Measurements from ENCODE around the gene ESPL1. TPM values are rescaled to one million over a fixed set of nuclear protein-coding genes. Genes with fewer than 3 reads are reported as not detected.
A peak's percentile ranks its signal among the peaks of the same experiment; 100 is the strongest.

ESPL1 gene
- total and polyA plus RNA-seq, 4 donors = 0.77 to 6.7 (median 1.5) TPM

- no peaks in the 10 kb centered on the region for H3K9me3 ChIP-seq (ENCODE audit: control insufficient read depth in 4 of 4, insufficient read depth in 3 of 4, low read length in 3 of 4)
- peaks cover 0 to 7% (median 3%) of the 10 kb centered on the region in 4 donors for H3K36me3 ChIP-seq (ENCODE audit: control insufficient read depth in 4 of 4, insufficient read depth in 4 of 4, low read length in 4 of 4)
- DNase-seq (peak; percentile 34 to 57 (median 50)), ATAC-seq (ENCODE audit: insufficient read depth, low FRiP score) (no peak)
- TF ChIP-seq, protein P1, sequence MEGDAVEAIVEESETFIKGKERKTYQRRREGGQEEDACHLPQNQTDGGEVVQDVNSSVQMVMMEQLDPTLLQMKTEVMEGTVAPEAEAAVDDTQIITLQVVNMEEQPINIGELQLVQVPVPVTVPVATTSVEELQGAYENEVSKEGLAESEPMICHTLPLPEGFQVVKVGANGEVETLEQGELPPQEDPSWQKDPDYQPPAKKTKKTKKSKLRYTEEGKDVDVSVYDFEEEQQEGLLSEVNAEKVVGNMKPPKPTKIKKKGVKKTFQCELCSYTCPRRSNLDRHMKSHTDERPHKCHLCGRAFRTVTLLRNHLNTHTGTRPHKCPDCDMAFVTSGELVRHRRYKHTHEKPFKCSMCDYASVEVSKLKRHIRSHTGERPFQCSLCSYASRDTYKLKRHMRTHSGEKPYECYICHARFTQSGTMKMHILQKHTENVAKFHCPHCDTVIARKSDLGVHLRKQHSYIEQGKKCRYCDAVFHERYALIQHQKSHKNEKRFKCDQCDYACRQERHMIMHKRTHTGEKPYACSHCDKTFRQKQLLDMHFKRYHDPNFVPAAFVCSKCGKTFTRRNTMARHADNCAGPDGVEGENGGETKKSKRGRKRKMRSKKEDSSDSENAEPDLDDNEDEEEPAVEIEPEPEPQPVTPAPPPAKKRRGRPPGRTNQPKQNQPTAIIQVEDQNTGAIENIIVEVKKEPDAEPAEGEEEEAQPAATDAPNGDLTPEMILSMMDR (IDR thresholded peaks at IDR 0.05; ENCODE audit: control extremely low read depth, extremely low read depth) = no peak
- H3K4me3 ChIP-seq = no peak overlapping the region
- peak overlapping the region in 1 of 2 donors; percentile 43 for H3K9ac ChIP-seq (ENCODE audit: insufficient read depth in 1 of 2, low read length in 2 of 2)
- H3K27ac ChIP-seq (ENCODE audit: low read depth in 1 of 2, low read length in 1 of 2) = peak overlapping the region in 1 of 2 donors; percentile 71
- 58 to 63% methylated on average over 11 of the region's 11 CpGs for WGBS, 2 donors
- H3K4me1 ChIP-seq (ENCODE audit: control insufficient read depth in 5 of 5, insufficient read depth in 5 of 5, low read length in 5 of 5) = peaks cover 0 to 49% (median 31%) of the 10 kb centered on the region in 5 donors
- H3K27me3 ChIP-seq (ENCODE audit: control insufficient read depth in 3 of 3, insufficient read depth in 3 of 3, low read length in 2 of 3) = no peaks in the 10 kb centered on the region
Observed at GRCh38 chr12:53224061-53224896, 43.8 kb upstream of the ESPL1 start.

GRCh38 chr12:53224897-53225634 is 43.0 kb upstream of the ESPL1 start:
- no peaks in the 10 kb centered on the region for H3K9me3 ChIP-seq (ENCODE audit: control insufficient read depth in 4 of 4, insufficient read depth in 3 of 4, low read length in 3 of 4)
- peaks cover 0 to 7% (median 3%) of the 10 kb centered on the region in 4 donors for H3K36me3 ChIP-seq (ENCODE audit: control insufficient read depth in 4 of 4, insufficient read depth in 4 of 4, low read length in 4 of 4)
- peak overlapping the region in 1 of 2 donors; percentile 15 for H3K27ac ChIP-seq (ENCODE audit: low read depth in 1 of 2, low read length in 1 of 2)
- 86 to 89% methylated on average over 10 of the region's 10 CpGs for WGBS, 2 donors
- TF ChIP-seq, protein P1 (IDR thresholded peaks at IDR 0.05; ENCODE audit: control extremely low read depth, extremely low read depth) = no peak
- H3K9ac ChIP-seq (ENCODE audit: insufficient read depth in 1 of 2, low read length in 2 of 2) = peak overlapping the region in 1 of 2 donors; percentile 32
- ATAC-seq (ENCODE audit: insufficient read depth, low FRiP score) (no peak), DNase-seq (peak in 1 of 3 donors; percentile 34)
- no peak overlapping the region for H3K4me3 ChIP-seq
- H3K4me1 ChIP-seq (ENCODE audit: control insufficient read depth in 5 of 5, insufficient read depth in 5 of 5, low read length in 5 of 5) = peaks cover 0 to 56% (median 31%) of the 10 kb centered on the region in 5 donors
- no peaks in the 10 kb centered on the region for H3K27me3 ChIP-seq (ENCODE audit: control insufficient read depth in 3 of 3, insufficient read depth in 3 of 3, low read length in 2 of 3)

DNA sequence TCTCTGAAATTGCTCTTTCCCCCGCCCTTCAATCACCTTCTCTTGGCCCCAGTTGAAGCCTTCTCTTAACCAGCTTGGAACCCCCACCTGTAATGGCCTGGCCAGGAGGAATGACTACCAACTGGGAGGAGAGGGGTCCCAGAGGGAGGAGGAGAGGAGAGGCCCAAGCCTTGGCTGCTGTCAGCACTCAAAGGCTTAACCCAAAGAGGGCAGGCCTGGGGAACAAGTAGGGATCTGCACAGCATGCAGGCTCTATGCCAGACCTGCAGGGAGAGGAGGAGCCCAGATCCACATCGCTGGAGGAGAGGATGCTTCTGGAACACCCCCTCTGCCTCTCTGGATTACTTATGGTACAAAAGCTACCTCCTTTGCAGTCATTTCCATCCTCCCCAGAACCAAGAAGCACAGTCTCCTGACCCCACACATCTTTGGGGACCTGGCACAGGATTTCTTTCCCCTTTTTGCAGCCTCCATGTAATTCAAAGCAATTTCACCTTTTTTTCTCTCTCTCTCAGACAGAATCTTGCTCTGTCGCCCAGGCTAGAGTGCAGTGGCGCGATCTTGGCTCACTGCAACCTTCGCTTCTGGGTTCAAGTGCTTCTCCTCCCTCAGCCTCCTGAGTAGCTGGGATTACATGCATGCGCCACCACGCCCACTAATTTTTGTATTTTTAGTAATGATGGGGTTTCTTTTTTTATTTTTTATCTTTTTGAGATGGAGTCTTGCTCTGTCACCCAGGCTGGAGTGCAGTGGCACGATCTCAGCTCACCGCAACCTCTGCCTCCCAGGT is 42.3 kb upstream of the ESPL1 start:
- ATAC-seq (ENCODE audit: insufficient read depth, low FRiP score) = no peak
- H3K27me3 ChIP-seq (ENCODE audit: control insufficient read depth in 3 of 3, insufficient read depth in 3 of 3, low read length in 2 of 3) = no peaks in the 10 kb centered on the region
- H3K4me1 ChIP-seq (ENCODE audit: control insufficient read depth in 5 of 5, insufficient read depth in 5 of 5, low read length in 5 of 5) = peaks cover 0 to 59% (median 30%) of the 10 kb centered on the region in 5 donors
- peaks cover 0 to 7% (median 3%) of the 10 kb centered on the region in 4 donors for H3K36me3 ChIP-seq (ENCODE audit: control insufficient read depth in 4 of 4, insufficient read depth in 4 of 4, low read length in 4 of 4)
- H3K9ac ChIP-seq (ENCODE audit: insufficient read depth in 1 of 2, low read length in 2 of 2) = peak overlapping the region in 1 of 2 donors; percentile 32
- WGBS, 2 donors = 87 to 95% methylated on average over 10 of the region's 10 CpGs
- H3K9me3 ChIP-seq (ENCODE audit: control insufficient read depth in 4 of 4, insufficient read depth in 3 of 4, low read length in 3 of 4) = no peaks in the 10 kb centered on the region
- no peak overlapping the region for H3K4me3 ChIP-seq
- peak in 1 of 3 donors; percentile 21 for DNase-seq
- TF ChIP-seq, protein P1 (IDR thresholded peaks at IDR 0.05; ENCODE audit: control extremely low read depth, extremely low read depth) = no peak
- H3K27ac ChIP-seq (ENCODE audit: low read depth in 1 of 2, low read length in 1 of 2) = no peak overlapping the region

Data from lung (tissue), 12 donors.